Liver (tissue), 9 donors: ENCODE measurements around the gene ZNHIT6. TPM values are rescaled to one million over a fixed set of nuclear protein-coding genes. Genes with fewer than 3 reads are reported as not detected.

Experiments
- DNase-seq: peaks from one replicate; pipeline ENCODE4 v3.0.0-alpha.2; 2017; ENCODE audit warnings: low spot score
- H3K27ac ChIP-seq, 2 donors: one replicate each; pipeline ENCODE4 v1.7.0; 2013; ENCODE audit warnings: inconsistent platforms in 2 of 2, low read length in 2 of 2, control low read depth in 1 of 2, low read depth in 1 of 2, mild to moderate bottlenecking in 1 of 2
- H3K27me3 ChIP-seq, 4 donors: one replicate each; pipeline versions ENCODE4 v1.6.1 to v1.7.0; 2013; ENCODE audit warnings: low read length in 3 of 4, inconsistent platforms in 1 of 4, mild to moderate bottlenecking in 1 of 4, moderate library complexity in 1 of 4; ENCODE audit not compliant: control insufficient read depth in 4 of 4, insufficient read depth in 4 of 4
- H3K36me3 ChIP-seq, 4 donors: one replicate each; pipeline versions ENCODE4 v1.6.1 to v1.7.0; 2013; ENCODE audit warnings: low read length in 3 of 4, mild to moderate bottlenecking in 3 of 4, low read depth in 1 of 4, moderate library complexity in 1 of 4; ENCODE audit not compliant: control insufficient read depth in 4 of 4, insufficient read depth in 3 of 4
- H3K4me1 ChIP-seq, 4 donors: one replicate each; pipeline versions ENCODE4 v1.6.1 to v1.7.0; 2013; ENCODE audit warnings: low read length in 3 of 4, mild to moderate bottlenecking in 3 of 4, moderate library complexity in 1 of 4; ENCODE audit not compliant: control insufficient read depth in 4 of 4, insufficient read depth in 4 of 4
- H3K4me3 ChIP-seq, 3 donors: one replicate each; pipeline versions ENCODE4 v1.6.1 to v1.7.0; 2013; ENCODE audit warnings: low read length in 3 of 3, control low read depth in 1 of 3, low read depth in 1 of 3, mild to moderate bottlenecking in 1 of 3
- H3K9ac ChIP-seq, 2 donors: one replicate each; pipeline ENCODE4 v1.7.0; 2013; ENCODE audit warnings: low read length in 2 of 2, mild to moderate bottlenecking in 2 of 2, moderate library complexity in 2 of 2, control low read depth in 1 of 2, low read depth in 1 of 2
- H3K9me3 ChIP-seq, 4 donors: one replicate each; pipeline versions ENCODE4 v1.6.1 to v1.7.0; 2013; ENCODE audit warnings: low read length in 3 of 4; ENCODE audit not compliant: control insufficient read depth in 4 of 4
- ATF3 ChIP-seq: IDR thresholded peaks from 2 replicates; pipeline ENCODE4 v1.6.1; 2016; ENCODE audit warnings: antibody characterized with exemption
- CTCF ChIP-seq: fragments of 150-350 bp; IDR thresholded peaks from 2 replicates; pipeline ENCODE4 v1.5.1; 2017; ENCODE audit warnings: improper control_type of control experiment, low read depth, low read length; ENCODE audit not compliant: missing input control
- EGR1 ChIP-seq, 2 donors: IDR thresholded peaks; 2 replicates each; pipeline ENCODE4 v1.6.1; 2016 to 2018; ENCODE audit warnings: antibody characterized with exemption in 2 of 2, low read depth in 2 of 2
- FOXA2 ChIP-seq: IDR thresholded peaks from 2 replicates; pipeline ENCODE4 v1.6.1; 2016; ENCODE audit warnings: antibody characterized with exemption
- GABPA ChIP-seq, 2 donors: IDR thresholded peaks in 1 of 2; conservative IDR thresholded peaks in 1 of 2; 2 replicates each; pipeline ENCODE4 v1.6.1; 2016; ENCODE audit warnings: antibody characterized with exemption in 2 of 2, mild to moderate bottlenecking in 1 of 2, moderate library complexity in 1 of 2
- JUND ChIP-seq, 2 donors: IDR thresholded peaks; 2 replicates each; pipeline ENCODE4 v1.6.1; 2016; ENCODE audit warnings: antibody characterized with exemption in 2 of 2
- MAX ChIP-seq: IDR thresholded peaks from 2 replicates; pipeline ENCODE4 v1.6.1; 2016; ENCODE audit warnings: antibody characterized with exemption
- RAD21 ChIP-seq, 2 donors: IDR thresholded peaks; 2 replicates each; pipeline ENCODE4 v1.6.1; 2016; ENCODE audit warnings: antibody characterized with exemption in 2 of 2, mild to moderate bottlenecking in 2 of 2
- REST ChIP-seq: IDR thresholded peaks from 2 replicates; pipeline ENCODE4 v1.6.1; 2016; ENCODE audit warnings: antibody characterized with exemption, mild to moderate bottlenecking
- RXRA ChIP-seq, 2 donors: IDR thresholded peaks; 2 replicates each; pipeline ENCODE4 v1.6.1; 2017 to 2018; ENCODE audit warnings: antibody characterized with exemption in 2 of 2, mild to moderate bottlenecking in 1 of 2
- SP1 ChIP-seq: IDR thresholded peaks from 2 replicates; pipeline ENCODE4 v1.6.1; 2018; ENCODE audit warnings: antibody characterized with exemption, mild to moderate bottlenecking
- ZBTB33 ChIP-seq: IDR thresholded peaks from 2 replicates; pipeline ENCODE4 v1.6.1; 2016; ENCODE audit warnings: antibody characterized with exemption
- WGBS: extraction: QIAGEN DNeasy Blood & Tissue Kit; methylation state at CpG from one replicate; pipeline ENCODE4 v1.1.7; 2013; 5-methylcytosine and 5-hydroxymethylcytosine counted together
- polyA plus RNA-seq, 2 donors: library from polyadenylated mRNA; stranded (reverse) in 1 of 2; unstranded in 1 of 2; fragments of 200-250 nt in 1 of 2; fragments of >200 nt in 1 of 2; fragmentation: Nextera tagmentation in 1 of 2; extraction: Ambion mirVana in 1 of 2; gene quantifications; one replicate each; pipeline versions ENCODE4 v1.2.1 to v1.2.3, GENCODE V29; 2013 to 2015
- total RNA-seq, 2 donors: library from RNA; depleted of rRNA; stranded (reverse); fragments of >200 nt; gene quantifications; one replicate each; pipeline ENCODE4 v1.2.3, GENCODE V29; 2014
- donor health status: healthy.
- donor health status: healthy.
- donor health status: healthy.
- donor health status: healthy.
- donor health status: healthy.

ZNHIT6 gene
- total and polyA plus RNA-seq, 4 donors, result 2.2 to 4.0 (median 3.2) TPM

- TF ChIP-seq JUND (IDR thresholded peaks at IDR 0.05) (no peak), EGR1 (IDR thresholded peaks at IDR 0.05; ENCODE audit: low read depth in 2 of 2) (no peak), FOXA2 (no peak), ATF3 (no peak), RAD21 (IDR thresholded peaks at IDR 0.05) (no peak), REST (no peak), RXRA (IDR thresholded peaks at IDR 0.05) (no peak), SP1 (no peak), GABPA (IDR thresholded peaks at IDR 0.05 in 1 of 2, conservative IDR thresholded peaks at IDR 0.05 in 1 of 2) (no peak), ZBTB33 (no peak), CTCF (no peak), MAX (no peak)
- no peaks in the 10 kb centered on the region for H3K27me3 ChIP-seq
- DNase-seq, result no peak
- no peaks in the 10 kb centered on the region for H3K9me3 ChIP-seq
- no peaks in the 10 kb centered on the region for H3K36me3 ChIP-seq
- H3K4me3 ChIP-seq, result peak overlapping the region in 1 of 3 donors; percentile 38
- H3K4me1 ChIP-seq, result peaks cover 3 to 7% (median 5%) of the 10 kb centered on the region in 4 donors
- WGBS, result 42% methylated on average over 49 of the region's 49 CpGs
- H3K9ac ChIP-seq, result no peak overlapping the region
- H3K27ac ChIP-seq, result no peak overlapping the region
These were observed 92.5 kb downstream of the ZNHIT6 start for GRCh38 chr1:85615586-85616363.
